Measurements from ENCODE around the gene FANCD2.

- TF ChIP-seq, protein P1, sequence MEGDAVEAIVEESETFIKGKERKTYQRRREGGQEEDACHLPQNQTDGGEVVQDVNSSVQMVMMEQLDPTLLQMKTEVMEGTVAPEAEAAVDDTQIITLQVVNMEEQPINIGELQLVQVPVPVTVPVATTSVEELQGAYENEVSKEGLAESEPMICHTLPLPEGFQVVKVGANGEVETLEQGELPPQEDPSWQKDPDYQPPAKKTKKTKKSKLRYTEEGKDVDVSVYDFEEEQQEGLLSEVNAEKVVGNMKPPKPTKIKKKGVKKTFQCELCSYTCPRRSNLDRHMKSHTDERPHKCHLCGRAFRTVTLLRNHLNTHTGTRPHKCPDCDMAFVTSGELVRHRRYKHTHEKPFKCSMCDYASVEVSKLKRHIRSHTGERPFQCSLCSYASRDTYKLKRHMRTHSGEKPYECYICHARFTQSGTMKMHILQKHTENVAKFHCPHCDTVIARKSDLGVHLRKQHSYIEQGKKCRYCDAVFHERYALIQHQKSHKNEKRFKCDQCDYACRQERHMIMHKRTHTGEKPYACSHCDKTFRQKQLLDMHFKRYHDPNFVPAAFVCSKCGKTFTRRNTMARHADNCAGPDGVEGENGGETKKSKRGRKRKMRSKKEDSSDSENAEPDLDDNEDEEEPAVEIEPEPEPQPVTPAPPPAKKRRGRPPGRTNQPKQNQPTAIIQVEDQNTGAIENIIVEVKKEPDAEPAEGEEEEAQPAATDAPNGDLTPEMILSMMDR (IDR thresholded peaks at IDR 0.05) = no peak
- TF ChIP-seq NRF1 (IDR thresholded peaks at IDR 0.05; ENCODE audit: low read depth, low read length) (no peak), MEF2A (IDR thresholded peaks at IDR 0.05; ENCODE audit: borderline replicate concordance, low read depth) (no peak), NFIC (IDR thresholded peaks at IDR 0.05; ENCODE audit: borderline replicate concordance) (no peak), MAX (IDR thresholded peaks at IDR 0.05; ENCODE audit: low read depth) (no peak)
- TF ChIP-seq, protein P2, sequence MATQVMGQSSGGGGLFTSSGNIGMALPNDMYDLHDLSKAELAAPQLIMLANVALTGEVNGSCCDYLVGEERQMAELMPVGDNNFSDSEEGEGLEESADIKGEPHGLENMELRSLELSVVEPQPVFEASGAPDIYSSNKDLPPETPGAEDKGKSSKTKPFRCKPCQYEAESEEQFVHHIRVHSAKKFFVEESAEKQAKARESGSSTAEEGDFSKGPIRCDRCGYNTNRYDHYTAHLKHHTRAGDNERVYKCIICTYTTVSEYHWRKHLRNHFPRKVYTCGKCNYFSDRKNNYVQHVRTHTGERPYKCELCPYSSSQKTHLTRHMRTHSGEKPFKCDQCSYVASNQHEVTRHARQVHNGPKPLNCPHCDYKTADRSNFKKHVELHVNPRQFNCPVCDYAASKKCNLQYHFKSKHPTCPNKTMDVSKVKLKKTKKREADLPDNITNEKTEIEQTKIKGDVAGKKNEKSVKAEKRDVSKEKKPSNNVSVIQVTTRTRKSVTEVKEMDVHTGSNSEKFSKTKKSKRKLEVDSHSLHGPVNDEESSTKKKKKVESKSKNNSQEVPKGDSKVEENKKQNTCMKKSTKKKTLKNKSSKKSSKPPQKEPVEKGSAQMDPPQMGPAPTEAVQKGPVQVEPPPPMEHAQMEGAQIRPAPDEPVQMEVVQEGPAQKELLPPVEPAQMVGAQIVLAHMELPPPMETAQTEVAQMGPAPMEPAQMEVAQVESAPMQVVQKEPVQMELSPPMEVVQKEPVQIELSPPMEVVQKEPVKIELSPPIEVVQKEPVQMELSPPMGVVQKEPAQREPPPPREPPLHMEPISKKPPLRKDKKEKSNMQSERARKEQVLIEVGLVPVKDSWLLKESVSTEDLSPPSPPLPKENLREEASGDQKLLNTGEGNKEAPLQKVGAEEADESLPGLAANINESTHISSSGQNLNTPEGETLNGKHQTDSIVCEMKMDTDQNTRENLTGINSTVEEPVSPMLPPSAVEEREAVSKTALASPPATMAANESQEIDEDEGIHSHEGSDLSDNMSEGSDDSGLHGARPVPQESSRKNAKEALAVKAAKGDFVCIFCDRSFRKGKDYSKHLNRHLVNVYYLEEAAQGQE (IDR thresholded peaks at IDR 0.05; ENCODE audit: low read depth, low read length) = no peak
These were observed 14.1 kb upstream of the FANCD2 start for GRCh38 chr3:10012106-10012505.
